ENCODE data around the gene NDUFV1. TPM values are rescaled to one million over a fixed set of nuclear protein-coding genes. Genes with fewer than 3 reads are reported as not detected.

NDUFV1 gene
- total RNA-seq, 1 donor from 2014 or later = 121 TPM

- Mint-ChIP-seq H3K27ac (ENCODE audit: unreplicated experiment) (peak overlapping the region; percentile 94), H3K27me3 (ENCODE audit: low read depth) (no peaks in the 10 kb centered on the region), H3K36me3 (ENCODE audit: low read depth) (no peaks in the 10 kb centered on the region), H3K4me1 (ENCODE audit: low read depth) (peaks cover 30% of the 10 kb centered on the region), H3K9me3 (ENCODE audit: low read depth) (no peaks in the 10 kb centered on the region), H3K4me3 (ENCODE audit: unreplicated experiment) (no peak overlapping the region)
- TF ChIP-seq CTCF (IDR thresholded peaks at IDR 0.05) = no peak
- DNase-seq (ENCODE audit: low spot score) = no peak
Observed at GRCh38 chr11:67564230-67564629, 42.5 kb upstream of the NDUFV1 start.

- H3K4me3 Mint-ChIP-seq (ENCODE audit: unreplicated experiment) = no peak overlapping the region
- no peak for TF ChIP-seq CTCF (IDR thresholded peaks at IDR 0.05)
- no peak for DNase-seq (ENCODE audit: low spot score)
- H3K27ac Mint-ChIP-seq (ENCODE audit: unreplicated experiment) = no peak overlapping the region
- H3K27me3 Mint-ChIP-seq (ENCODE audit: low read depth) = peaks cover 16% of the 10 kb centered on the region
- no peaks in the 10 kb centered on the region for H3K36me3 Mint-ChIP-seq (ENCODE audit: low read depth)
- no peaks in the 10 kb centered on the region for H3K4me1 Mint-ChIP-seq (ENCODE audit: low read depth)
- H3K9me3 Mint-ChIP-seq (ENCODE audit: low read depth) = peaks cover 2% of the 10 kb centered on the region
Observed at GRCh38 chr11:67571443-67571842, 35.3 kb upstream of the NDUFV1 start.

- Mint-ChIP-seq H3K4me3 (ENCODE audit: unreplicated experiment) (no peak overlapping the region), H3K36me3 (ENCODE audit: low read depth) (no peaks in the 10 kb centered on the region), H3K4me1 (ENCODE audit: low read depth) (no peaks in the 10 kb centered on the region), H3K27me3 (ENCODE audit: low read depth) (peaks cover 19% of the 10 kb centered on the region), H3K9me3 (ENCODE audit: low read depth) (peaks cover 2% of the 10 kb centered on the region), H3K27ac (ENCODE audit: unreplicated experiment) (no peak overlapping the region)
- DNase-seq (ENCODE audit: low spot score) = no peak
- no peak for TF ChIP-seq CTCF (IDR thresholded peaks at IDR 0.05)
Observed at GRCh38 chr11:67572305-67572704, 34.4 kb upstream of the NDUFV1 start.

GRCh38 chr11:67572747-67573419, 33.9 kb upstream of the NDUFV1 start:
- Mint-ChIP-seq H3K27me3 (ENCODE audit: low read depth) (peaks cover 20% of the 10 kb centered on the region), H3K9me3 (ENCODE audit: low read depth) (peaks cover 2% of the 10 kb centered on the region), H3K36me3 (ENCODE audit: low read depth) (no peaks in the 10 kb centered on the region), H3K4me3 (ENCODE audit: unreplicated experiment) (no peak overlapping the region), H3K27ac (ENCODE audit: unreplicated experiment) (no peak overlapping the region), H3K4me1 (ENCODE audit: low read depth) (no peaks in the 10 kb centered on the region)
- no peak for DNase-seq (ENCODE audit: low spot score)
- TF ChIP-seq CTCF (IDR thresholded peaks at IDR 0.05) = peak; percentile 83

- TF ChIP-seq CTCF (IDR thresholded peaks at IDR 0.05) = no peak
- DNase-seq (ENCODE audit: low spot score) = no peak
- Mint-ChIP-seq H3K27ac (ENCODE audit: unreplicated experiment) (no peak overlapping the region), H3K9me3 (ENCODE audit: low read depth) (peaks cover 2% of the 10 kb centered on the region), H3K4me3 (ENCODE audit: unreplicated experiment) (no peak overlapping the region), H3K27me3 (ENCODE audit: low read depth) (peaks cover 27% of the 10 kb centered on the region), H3K36me3 (ENCODE audit: low read depth) (no peaks in the 10 kb centered on the region), H3K4me1 (ENCODE audit: low read depth) (no peaks in the 10 kb centered on the region)
Observed at GRCh38 chr11:67574938-67575337, 31.8 kb upstream of the NDUFV1 start.
